ENCODE data around the gene SRSF12. TPM values are rescaled to one million over a fixed set of nuclear protein-coding genes. Genes with fewer than 3 reads are reported as not detected.
A peak's percentile ranks its signal among the peaks of the same experiment; 100 is the strongest.

Gene SRSF12
- total and polyA plus RNA-seq, 9 of the 15 experiments (the other 6 are each of a cell fraction or from before 2014, with no cell fraction given), result not detected

- TF ChIP-seq NEUROD1 (IDR thresholded peaks at IDR 0.05; ENCODE audit: borderline replicate concordance, low read depth, low read length, partially characterized antibody), result peak; percentile 32
- no peak for TF ChIP-seq ASH1L (IDR thresholded peaks at IDR 0.05; ENCODE audit: borderline replicate concordance, low read depth, partially characterized antibody)
These were observed 36.2 kb downstream of the SRSF12 start (continued) for GRCh38 chr6:89081423-89082322.

GRCh38 chr6:89081129-89081422, 36.8 kb downstream of the SRSF12 start:
- H3K36me3 ChIP-seq (ENCODE audit: control insufficient read depth, insufficient read depth, low read length), result peaks cover 15% of the 10 kb centered on the region; the same call in 2 of the 3 replicates
- H3K4me1 ChIP-seq (replicated peaks in 1 of 2; ENCODE audit: control insufficient read depth in 2 of 2, insufficient read depth in 2 of 2, low read length in 2 of 2), result peaks cover 15 to 16% of the 10 kb centered on the region in 2 experiments; a peak in 4 of 5 replicates
- ATAC-seq, result peak; percentile 72
- H3K4me2 ChIP-seq (ENCODE audit: insufficient read depth, low read length), result peak overlapping the region; percentile 91
- no peaks in the 10 kb centered on the region for H3K9me3 ChIP-seq (replicated peaks; ENCODE audit: control insufficient read depth, insufficient read depth, low read depth, low read length)
- intact Hi-C loops (cut with micrococcal nuclease) (loop anchor here (5.0 kb wide), 1 partner anchor 79 kb away; no protein-coding TSS in a partner anchor), in situ Hi-C loops (cut with MboI) (no loop called here)
- H3K9me1 ChIP-seq (ENCODE audit: control insufficient read depth, insufficient read depth, low read length), result no peaks in the 10 kb centered on the region
- DNase-seq (ENCODE audit: extremely low read depth in 1 of 4, low spot score in 3 of 4), result no peak
- no TSS peak for BruUV-seq (replicated peaks)
- 0% methylated on average over 15 of the region's 36 CpGs for WGBS (ENCODE audit: insufficient coverage, low coverage, missing lambda C conversion rate)
- ChIA-PET POLR2A (interaction anchor here (0.6 to 1.4 kb wide), 8 partner anchors 12 to 98 kb away, joined by 3 to 6 read pairs (median 4); no protein-coding TSS in a partner anchor), CTCF (ENCODE audit: low intra/inter-chr PET ratio) (no interaction called here)
- peak overlapping the region; percentile 88; the same call in 2 of the 3 replicates for H3K27ac ChIP-seq (ENCODE audit: extremely low read depth, low read depth, low read length)
- peak overlapping the region; percentile 72 to 94 for H3K9ac ChIP-seq (ENCODE audit: insufficient read depth in 1 of 2, low read depth in 2 of 2, low read length in 2 of 2)
- H2AFZ ChIP-seq (ENCODE audit: low read depth, low read length), result peak overlapping the region; percentile 70
- no peak for FAIRE-seq
- peak overlapping the region; percentile 86 for H3K4me3 ChIP-seq
- no peaks in the 10 kb centered on the region for H4K20me1 ChIP-seq (replicated peaks; ENCODE audit: control insufficient read depth, insufficient read depth, low read length)
- H3K27me3 ChIP-seq (ENCODE audit: control insufficient read depth in 2 of 2, insufficient read depth in 2 of 2, low read length in 2 of 2), result no peaks in the 10 kb centered on the region
- peaks cover 21% of the 10 kb centered on the region for H3K79me2 ChIP-seq (ENCODE audit: control insufficient read depth, insufficient read depth, low read length)
- TF ChIP-seq ZNF589 (CRISPR knock-in tag; IDR thresholded peaks at IDR 0.05; ENCODE audit: low read depth), result no peak
- 0 out of 2 replicates have a peak, but pooled peaks have one; percentile 27 for TF ChIP-seq ARID4B (CRISPR knock-in tag; IDR thresholded peaks at IDR 0.05)
- TF ChIP-seq ZBTB7A (IDR thresholded peaks at IDR 0.05; ENCODE audit: borderline replicate concordance, control insufficient read depth, low read depth, low read length), result peak; percentile 5; the same call in 1 of the 2 replicates
- TF ChIP-seq TGIF2 (CRISPR knock-in tag; IDR thresholded peaks at IDR 0.05), result 0 out of 2 replicates have a peak, but pooled peaks have one; percentile 51
- TF ChIP-seq ZC3H4 (CRISPR knock-in tag; IDR thresholded peaks at IDR 0.05; ENCODE audit: borderline replicate concordance), result peak; percentile 85; the same call in 1 of the 2 replicates
- TF ChIP-seq ZNF449 (CRISPR knock-in tag; IDR thresholded peaks at IDR 0.05), result no peak
- peak; percentile 53; the same call in 1 of the 2 replicates for TF ChIP-seq GATAD2B (IDR thresholded peaks at IDR 0.05; ENCODE audit: borderline replicate concordance)
- TF ChIP-seq ZNF124 (CRISPR knock-in tag; IDR thresholded peaks at IDR 0.05), result no peak
- TF ChIP-seq BCOR (IDR thresholded peaks at IDR 0.05), result no peak
- peak; percentile 55 for TF ChIP-seq RBFOX2 (IDR thresholded peaks at IDR 0.05; ENCODE audit: low read depth, low read length)
- TF ChIP-seq SLC30A9 (CRISPR knock-in tag; IDR thresholded peaks at IDR 0.05), result no peak
- peak; percentile 10 for TF ChIP-seq FIP1L1 (IDR thresholded peaks at IDR 0.05; ENCODE audit: low read depth, low read length, poor library complexity, severe bottlenecking)

All from K562 (cell line).